Measurements from ENCODE around the gene KIRREL3.

DNA sequence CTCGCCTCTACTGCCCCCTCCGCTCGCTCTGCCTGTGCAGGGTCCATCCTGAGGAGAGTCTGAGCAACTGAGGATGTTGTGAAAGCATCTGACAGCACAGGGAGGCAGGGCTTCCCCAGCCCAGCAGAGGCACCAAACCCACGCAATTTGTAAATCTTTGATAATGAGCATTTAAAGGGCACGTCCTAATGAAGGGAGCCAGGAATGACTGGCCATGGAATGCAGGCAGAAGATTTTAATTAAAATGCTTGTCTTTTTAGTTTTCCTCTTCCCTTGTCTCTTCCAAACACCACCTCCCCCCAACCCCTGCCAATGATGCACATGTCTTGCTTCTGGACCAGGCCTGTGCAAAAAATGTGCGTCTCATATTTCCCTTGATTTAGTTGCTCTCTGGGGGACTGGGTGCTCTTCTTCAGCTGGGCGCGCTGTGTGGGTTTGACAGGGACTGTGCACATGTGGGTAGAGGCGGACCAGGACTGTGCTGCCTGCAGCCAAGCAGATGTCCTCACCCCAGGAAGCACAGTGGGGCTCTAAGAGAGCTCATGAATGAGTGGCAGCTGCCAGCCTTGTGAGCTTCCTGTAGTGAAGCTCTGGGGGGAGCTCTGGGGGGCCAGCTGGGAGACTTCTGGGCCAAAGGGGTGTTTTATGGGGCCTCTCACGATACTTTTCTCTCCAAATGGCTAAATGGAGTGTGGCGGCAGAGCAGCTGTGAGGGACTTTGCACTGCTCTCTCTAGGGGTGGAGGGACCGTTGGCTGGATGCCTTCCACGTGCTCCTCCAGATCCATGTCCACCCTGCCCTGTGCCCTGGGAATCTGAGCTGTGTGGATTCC lies 371.6 kb downstream of the KIRREL3 start:
- no peak for TF ChIP-seq POLR2A (IDR thresholded peaks at IDR 0.05; ENCODE audit: low read length)
- no peak for TF ChIP-seq CTCF (IDR thresholded peaks at IDR 0.05)
- TF ChIP-seq, protein P1, sequence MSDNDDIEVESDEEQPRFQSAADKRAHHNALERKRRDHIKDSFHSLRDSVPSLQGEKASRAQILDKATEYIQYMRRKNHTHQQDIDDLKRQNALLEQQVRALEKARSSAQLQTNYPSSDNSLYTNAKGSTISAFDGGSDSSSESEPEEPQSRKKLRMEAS (IDR thresholded peaks at IDR 0.05): no peak
- no peak for TF ChIP-seq USF2 (IDR thresholded peaks at IDR 0.05)
- no peak for TF ChIP-seq RNF2 (IDR thresholded peaks at IDR 0.05; ENCODE audit: borderline replicate concordance, low read depth)
- no peak for TF ChIP-seq NR3C1 (IDR thresholded peaks at IDR 0.05)
- no peak for TF ChIP-seq ZFP36 (IDR thresholded peaks at IDR 0.05; ENCODE audit: borderline replicate concordance, partially characterized antibody)
- TF ChIP-seq, protein P2, sequence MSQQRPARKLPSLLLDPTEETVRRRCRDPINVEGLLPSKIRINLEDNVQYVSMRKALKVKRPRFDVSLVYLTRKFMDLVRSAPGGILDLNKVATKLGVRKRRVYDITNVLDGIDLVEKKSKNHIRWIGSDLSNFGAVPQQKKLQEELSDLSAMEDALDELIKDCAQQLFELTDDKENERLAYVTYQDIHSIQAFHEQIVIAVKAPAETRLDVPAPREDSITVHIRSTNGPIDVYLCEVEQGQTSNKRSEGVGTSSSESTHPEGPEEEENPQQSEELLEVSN (IDR thresholded peaks at IDR 0.05; ENCODE audit: borderline replicate concordance, low read depth): no peak
- no peak for TF ChIP-seq MAFK (IDR thresholded peaks at IDR 0.05; ENCODE audit: partially characterized antibody)
- TF ChIP-seq PHF8 (IDR thresholded peaks at IDR 0.05; ENCODE audit: borderline replicate concordance, low read depth): no peak
- TF ChIP-seq, protein P3, sequence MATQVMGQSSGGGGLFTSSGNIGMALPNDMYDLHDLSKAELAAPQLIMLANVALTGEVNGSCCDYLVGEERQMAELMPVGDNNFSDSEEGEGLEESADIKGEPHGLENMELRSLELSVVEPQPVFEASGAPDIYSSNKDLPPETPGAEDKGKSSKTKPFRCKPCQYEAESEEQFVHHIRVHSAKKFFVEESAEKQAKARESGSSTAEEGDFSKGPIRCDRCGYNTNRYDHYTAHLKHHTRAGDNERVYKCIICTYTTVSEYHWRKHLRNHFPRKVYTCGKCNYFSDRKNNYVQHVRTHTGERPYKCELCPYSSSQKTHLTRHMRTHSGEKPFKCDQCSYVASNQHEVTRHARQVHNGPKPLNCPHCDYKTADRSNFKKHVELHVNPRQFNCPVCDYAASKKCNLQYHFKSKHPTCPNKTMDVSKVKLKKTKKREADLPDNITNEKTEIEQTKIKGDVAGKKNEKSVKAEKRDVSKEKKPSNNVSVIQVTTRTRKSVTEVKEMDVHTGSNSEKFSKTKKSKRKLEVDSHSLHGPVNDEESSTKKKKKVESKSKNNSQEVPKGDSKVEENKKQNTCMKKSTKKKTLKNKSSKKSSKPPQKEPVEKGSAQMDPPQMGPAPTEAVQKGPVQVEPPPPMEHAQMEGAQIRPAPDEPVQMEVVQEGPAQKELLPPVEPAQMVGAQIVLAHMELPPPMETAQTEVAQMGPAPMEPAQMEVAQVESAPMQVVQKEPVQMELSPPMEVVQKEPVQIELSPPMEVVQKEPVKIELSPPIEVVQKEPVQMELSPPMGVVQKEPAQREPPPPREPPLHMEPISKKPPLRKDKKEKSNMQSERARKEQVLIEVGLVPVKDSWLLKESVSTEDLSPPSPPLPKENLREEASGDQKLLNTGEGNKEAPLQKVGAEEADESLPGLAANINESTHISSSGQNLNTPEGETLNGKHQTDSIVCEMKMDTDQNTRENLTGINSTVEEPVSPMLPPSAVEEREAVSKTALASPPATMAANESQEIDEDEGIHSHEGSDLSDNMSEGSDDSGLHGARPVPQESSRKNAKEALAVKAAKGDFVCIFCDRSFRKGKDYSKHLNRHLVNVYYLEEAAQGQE (IDR thresholded peaks at IDR 0.05): no peak
- no peak for TF ChIP-seq SMC3 (IDR thresholded peaks at IDR 0.05)
- TF ChIP-seq KDM5A (IDR thresholded peaks at IDR 0.05): no peak

Measured in A549 (cell line).